Stimulated activated CD4-positive, alpha-beta T cell treated with anti-CD3 and anti-CD28 coated beads, Interleukin-4, amount 100 ng/mL, for 48 hours (primary cell): Measurements from ENCODE around the gene FOXN1.

Experiments used
- DNase-seq, 2 donors: peaks; one replicate each; pipeline ENCODE4 v3.0.0-alpha.2; 2020; ENCODE audit warnings: low read depth in 2 of 2

The FOXN1 gene

GRCh38 chr17:28524476-28525424 is 18.6 kb downstream of the FOXN1 start:
- DNase-seq = no peak

- no peak for DNase-seq
Measured at GRCh38 chr17:28526381-28526780, 20.2 kb downstream of the FOXN1 start.

- no peak for DNase-seq
Measured at GRCh38 chr17:28527181-28527681, 21.1 kb downstream of the FOXN1 start.

- DNase-seq = no peak
Measured at GRCh38 chr17:28527859-28528258, 21.7 kb downstream of the FOXN1 start.

GRCh38 chr17:28528327-28529012 is 22.3 kb downstream of the FOXN1 start:
- DNase-seq = no peak

GRCh38 chr17:28529013-28529400 is 22.9 kb downstream of the FOXN1 start:
- DNase-seq = no peak

- DNase-seq = no peak
Measured at GRCh38 chr17:28530250-28530649, 24.1 kb downstream of the FOXN1 start.

- DNase-seq = no peak
Measured at GRCh38 chr17:28530926-28531325, 24.8 kb downstream of the FOXN1 start.

GRCh38 chr17:28532050-28532960 is 26.2 kb downstream of the FOXN1 start:
- DNase-seq = no peak

- DNase-seq = no peak
Measured at GRCh38 chr17:28533091-28533807, 27.1 kb downstream of the FOXN1 start.

- no peak for DNase-seq
Measured at GRCh38 chr17:28534740-28535375, 28.7 kb downstream of the FOXN1 start.

GRCh38 chr17:28536532-28537218 is 30.5 kb downstream of the FOXN1 start:
- no peak for DNase-seq

GRCh38 chr17:28537219-28537610 is 31.1 kb downstream of the FOXN1 start:
- DNase-seq = no peak

- DNase-seq = no peak
Measured at GRCh38 chr17:28538296-28538895, 32.2 kb downstream of the FOXN1 start.

- DNase-seq = no peak
Measured at GRCh38 chr17:28540231-28540630, 34.1 kb downstream of the FOXN1 start.

- DNase-seq = no peak
Measured at GRCh38 chr17:28541439-28541838, 35.3 kb downstream of the FOXN1 start.

GRCh38 chr17:28544402-28545140 is 38.4 kb downstream of the FOXN1 start:
- no peak for DNase-seq

GRCh38 chr17:28545141-28545503 is 39.0 kb downstream of the FOXN1 start:
- DNase-seq = no peak
